Measurements from ENCODE around the gene KLHDC10. TPM values are rescaled to one million over a fixed set of nuclear protein-coding genes. Genes with fewer than 3 reads are reported as not detected.
"Not testable (repeated sequence)": the region's sequence is repeated elsewhere in the genome, so short reads cannot be mapped to it uniquely, and the experiment has no call there.

Gene KLHDC10
- total and polyA plus RNA-seq, 7 experiments from 2014 or later = 1.2 to 20.4 (median 15.9) TPM

GRCh38 chr7:130112093-130112492 is 41.8 kb downstream of the KLHDC10 start:
- H3K27ac Mint-ChIP-seq = no peak overlapping the region

GRCh38 chr7:130112662-130113425 is 42.5 kb downstream of the KLHDC10 start:
- DNase-seq = no peak
- no peak overlapping the region for H3K27ac Mint-ChIP-seq
- ChIA-PET POLR2A (no interaction called here), CTCF (no interaction called here)
- no peak overlapping the region for H3K4me3 ChIP-seq (ENCODE audit: low read length)
- H3K27me3 ChIP-seq (ENCODE audit: control insufficient read depth in 2 of 2, insufficient read depth in 2 of 2, low read length in 2 of 2) = no peaks in the 10 kb centered on the region
- no peaks in the 10 kb centered on the region for H3K4me1 ChIP-seq (ENCODE audit: control insufficient read depth in 2 of 2, insufficient read depth in 2 of 2, low read length in 2 of 2)
- intact Hi-C loops (cut with micrococcal nuclease) = no loop called here
- H3K27me3 Mint-ChIP-seq = no peaks in the 10 kb centered on the region
- peaks cover 0 to 10% (median 0%) of the 10 kb centered on the region in 5 donors for H3K36me3 Mint-ChIP-seq
- no peak overlapping the region for H3K27ac ChIP-seq (ENCODE audit: low read depth, low read length)
- no peak overlapping the region for H3K4me3 Mint-ChIP-seq
- H3K4me1 Mint-ChIP-seq = peaks cover 0 to 5% (median 0%) of the 10 kb centered on the region in 7 donors
- H3K36me3 ChIP-seq (ENCODE audit: control insufficient read depth in 2 of 3, insufficient read depth in 3 of 3, low read length in 3 of 3) = no peaks in the 10 kb centered on the region
- no peak for ATAC-seq
- H3K9me3 Mint-ChIP-seq = peaks cover 0 to 3% (median 0%) of the 10 kb centered on the region in 11 donors
- H3K9me3 ChIP-seq (ENCODE audit: control insufficient read depth in 2 of 3, low read length in 3 of 3) = no peaks in the 10 kb centered on the region

More at GRCh38 chr7:130112093-130112492, 41.8 kb downstream of the KLHDC10 start:
- H3K36me3 Mint-ChIP-seq = peaks cover 0 to 10% (median 0%) of the 10 kb centered on the region in 5 donors
- CTCF ChIA-PET = no interaction called here
- no peak overlapping the region for H3K4me3 Mint-ChIP-seq
- no peak overlapping the region for H3K27ac ChIP-seq (ENCODE audit: low read depth, low read length)
- DNase-seq (no peak), ATAC-seq (no peak)
- H3K36me3 ChIP-seq (ENCODE audit: control insufficient read depth in 2 of 3, insufficient read depth in 3 of 3, low read length in 3 of 3) = no peaks in the 10 kb centered on the region
- intact Hi-C loops (cut with micrococcal nuclease) = no loop called here
- H3K27me3 Mint-ChIP-seq = no peaks in the 10 kb centered on the region
- H3K4me1 Mint-ChIP-seq = peaks cover 0 to 5% (median 0%) of the 10 kb centered on the region in 7 donors
- H3K27me3 ChIP-seq (ENCODE audit: control insufficient read depth in 2 of 2, insufficient read depth in 2 of 2, low read length in 2 of 2) = no peaks in the 10 kb centered on the region
- H3K9me3 Mint-ChIP-seq = peaks cover 0 to 3% (median 0%) of the 10 kb centered on the region in 11 donors
- H3K9me3 ChIP-seq (ENCODE audit: control insufficient read depth in 2 of 3, low read length in 3 of 3) = no peaks in the 10 kb centered on the region
- no peaks in the 10 kb centered on the region for H3K4me1 ChIP-seq (ENCODE audit: control insufficient read depth in 2 of 2, insufficient read depth in 2 of 2, low read length in 2 of 2)
- POLR2A ChIA-PET = interaction anchor here (1.1 kb wide), 1 partner anchor 16 kb away, joined by 3 read pairs; no protein-coding TSS in a partner anchor
- H3K4me3 ChIP-seq (ENCODE audit: low read length) = no peak overlapping the region

GRCh38 chr7:130113426-130113805 is 43.1 kb downstream of the KLHDC10 start:
- H3K9me3 Mint-ChIP-seq; H3K27ac ChIP-seq (ENCODE audit: low read depth, low read length); H3K4me3 ChIP-seq (ENCODE audit: low read length); H3K4me1 ChIP-seq (ENCODE audit: control insufficient read depth in 2 of 2, insufficient read depth in 2 of 2, low read length in 2 of 2); H3K4me3 Mint-ChIP-seq; ATAC-seq; POLR2A ChIA-PET; H3K4me1 Mint-ChIP-seq; CTCF ChIA-PET; H3K27ac Mint-ChIP-seq; H3K27me3 Mint-ChIP-seq; H3K36me3 ChIP-seq (ENCODE audit: control insufficient read depth in 2 of 3, insufficient read depth in 3 of 3, low read length in 3 of 3); DNase-seq; H3K9me3 ChIP-seq (ENCODE audit: control insufficient read depth in 2 of 3, low read length in 3 of 3); H3K27me3 ChIP-seq (ENCODE audit: control insufficient read depth in 2 of 2, insufficient read depth in 2 of 2, low read length in 2 of 2); intact Hi-C loops (cut with micrococcal nuclease): not testable (repeated sequence)
- peaks cover 0 to 14% (median 4%) of the 10 kb centered on the region in 5 donors for H3K36me3 Mint-ChIP-seq

DNA sequence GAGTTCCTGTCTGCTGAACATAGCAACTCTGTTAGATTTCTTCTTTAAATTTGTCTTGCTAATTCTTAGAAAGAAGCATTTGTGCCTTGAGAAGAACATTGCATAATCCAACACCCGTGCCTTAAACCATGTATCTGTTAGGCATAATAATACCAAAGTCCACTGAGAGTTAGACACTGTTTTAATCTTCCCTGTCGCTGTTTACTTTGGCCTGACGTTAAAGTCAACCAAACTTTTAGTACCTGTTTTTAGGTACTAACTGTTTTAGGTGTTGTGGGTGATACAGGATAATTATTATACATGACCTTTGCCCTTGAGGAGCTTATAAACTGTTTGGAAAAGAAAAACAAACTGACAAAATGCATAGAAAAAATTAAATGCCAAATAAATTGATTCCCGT is 43.6 kb downstream of the KLHDC10 start:
- H3K27ac Mint-ChIP-seq = no peak overlapping the region
- no peaks in the 10 kb centered on the region for H3K27me3 Mint-ChIP-seq
- H3K4me3 Mint-ChIP-seq = no peak overlapping the region
- no peak overlapping the region for H3K27ac ChIP-seq (ENCODE audit: low read depth, low read length)
- ChIA-PET CTCF (no interaction called here), POLR2A (interaction anchor here (1.2 kb wide), 1 partner anchor 27 kb away, joined by 3 read pairs; no protein-coding TSS in a partner anchor)
- H3K36me3 ChIP-seq (ENCODE audit: control insufficient read depth in 2 of 3, insufficient read depth in 3 of 3, low read length in 3 of 3) = peaks cover 0 to 5% (median 0%) of the 10 kb centered on the region in 3 experiments
- no peaks in the 10 kb centered on the region for H3K4me1 ChIP-seq (ENCODE audit: control insufficient read depth in 2 of 2, insufficient read depth in 2 of 2, low read length in 2 of 2)
- peaks cover 0 to 5% (median 0%) of the 10 kb centered on the region in 7 donors for H3K4me1 Mint-ChIP-seq
- intact Hi-C loops (cut with micrococcal nuclease) = no loop called here
- peaks cover 0 to 15% (median 8%) of the 10 kb centered on the region in 5 donors for H3K36me3 Mint-ChIP-seq
- peaks cover 0 to 3% (median 0%) of the 10 kb centered on the region in 11 donors for H3K9me3 Mint-ChIP-seq
- DNase-seq (no peak), ATAC-seq (no peak)
- H3K4me3 ChIP-seq (ENCODE audit: low read length) = no peak overlapping the region
- no peaks in the 10 kb centered on the region for H3K9me3 ChIP-seq (ENCODE audit: control insufficient read depth in 2 of 3, low read length in 3 of 3)
- H3K27me3 ChIP-seq (ENCODE audit: control insufficient read depth in 2 of 2, insufficient read depth in 2 of 2, low read length in 2 of 2) = no peaks in the 10 kb centered on the region

DNA sequence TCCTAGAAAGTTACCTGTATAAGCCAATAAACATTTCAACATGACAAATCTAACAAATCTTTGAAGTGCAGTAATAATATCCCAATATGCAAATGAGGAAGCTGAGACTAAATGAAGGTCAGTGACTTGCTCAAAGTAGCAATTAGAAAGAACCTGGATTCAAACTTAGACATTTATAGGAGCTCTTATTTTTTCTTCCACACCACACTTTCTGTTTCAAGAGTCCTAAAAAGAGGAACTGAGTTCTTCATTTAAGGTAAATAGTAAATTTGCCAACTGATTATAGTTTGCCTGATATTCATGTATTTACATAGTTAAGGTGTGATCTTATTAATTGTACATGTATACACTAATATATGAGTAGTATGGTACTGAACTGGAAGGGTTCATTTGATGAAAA is 44.0 kb downstream of the KLHDC10 start:
- Histone ChIP-seq H3K4me1 (ENCODE audit: control insufficient read depth in 2 of 2, insufficient read depth in 2 of 2, low read length in 2 of 2) (no peaks in the 10 kb centered on the region), H3K9me3 (ENCODE audit: control insufficient read depth in 2 of 3, low read length in 3 of 3) (no peaks in the 10 kb centered on the region), H3K36me3 (ENCODE audit: control insufficient read depth in 2 of 3, insufficient read depth in 3 of 3, low read length in 3 of 3) (peaks cover 0 to 6% (median 0%) of the 10 kb centered on the region in 3 experiments), H3K27me3 (ENCODE audit: control insufficient read depth in 2 of 2, insufficient read depth in 2 of 2, low read length in 2 of 2) (no peaks in the 10 kb centered on the region), H3K4me3 (ENCODE audit: low read length) (no peak overlapping the region), H3K27ac (ENCODE audit: low read depth, low read length) (no peak overlapping the region)
- POLR2A ChIA-PET = interaction anchor here (1.2 kb wide), 1 partner anchor 27 kb away, joined by 3 read pairs; no protein-coding TSS in a partner anchor
- ATAC-seq (no peak), DNase-seq (no peak)
- Mint-ChIP-seq H3K36me3 (peaks cover 0 to 15% (median 8%) of the 10 kb centered on the region in 5 donors), H3K27me3 (no peaks in the 10 kb centered on the region), H3K4me1 (peaks cover 0 to 5% (median 0%) of the 10 kb centered on the region in 7 donors), H3K9me3 (peaks cover 0 to 3% (median 0%) of the 10 kb centered on the region in 11 donors), H3K4me3 (no peak overlapping the region), H3K27ac (no peak overlapping the region)
- CTCF ChIA-PET = no interaction called here
- intact Hi-C loops (cut with micrococcal nuclease) = no loop called here

DNA sequence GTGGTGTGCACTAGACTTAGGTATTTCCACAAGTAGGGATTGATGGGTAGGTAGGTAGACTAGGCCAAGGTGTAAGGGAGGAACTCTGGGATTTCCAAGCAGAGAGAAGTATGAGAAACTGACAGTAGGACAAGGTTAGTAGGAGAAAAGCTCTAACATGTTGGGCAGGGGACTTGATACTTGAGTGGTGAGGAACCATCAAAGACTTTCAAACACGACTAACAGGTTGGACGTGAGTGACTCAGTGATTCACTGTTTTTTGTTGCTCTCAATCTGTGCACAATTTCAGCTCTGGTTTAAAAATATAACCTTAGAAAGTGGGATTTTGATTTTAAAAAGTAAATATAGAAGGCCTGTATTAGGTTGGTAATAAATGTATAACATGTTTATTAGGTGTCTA is 44.4 kb downstream of the KLHDC10 start:
- ChIA-PET POLR2A (interaction anchor here (1.2 kb wide), 1 partner anchor 27 kb away, joined by 3 read pairs; no protein-coding TSS in a partner anchor), CTCF (no interaction called here)
- Mint-ChIP-seq H3K9me3 (peaks cover 0 to 3% (median 0%) of the 10 kb centered on the region in 11 donors), H3K4me3 (no peak overlapping the region), H3K27ac (peak overlapping the region in 1 of 9 donors; percentile 9), H3K4me1 (peaks cover 0 to 5% (median 0%) of the 10 kb centered on the region in 7 donors), H3K36me3 (peaks cover 0 to 18% (median 8%) of the 10 kb centered on the region in 5 donors), H3K27me3 (no peaks in the 10 kb centered on the region)
- H3K36me3 ChIP-seq (ENCODE audit: control insufficient read depth in 2 of 3, insufficient read depth in 3 of 3, low read length in 3 of 3) = peaks cover 0 to 7% (median 0%) of the 10 kb centered on the region in 3 experiments
- intact Hi-C loops (cut with micrococcal nuclease) = no loop called here
- no peak overlapping the region for H3K27ac ChIP-seq (ENCODE audit: low read depth, low read length)
- no peak for DNase-seq
- no peaks in the 10 kb centered on the region for H3K27me3 ChIP-seq (ENCODE audit: control insufficient read depth in 2 of 2, insufficient read depth in 2 of 2, low read length in 2 of 2)
- no peak for ATAC-seq
- H3K9me3 ChIP-seq (ENCODE audit: control insufficient read depth in 2 of 3, low read length in 3 of 3) = no peaks in the 10 kb centered on the region
- H3K4me3 ChIP-seq (ENCODE audit: low read length) = no peak overlapping the region
- no peaks in the 10 kb centered on the region for H3K4me1 ChIP-seq (ENCODE audit: control insufficient read depth in 2 of 2, insufficient read depth in 2 of 2, low read length in 2 of 2)

Measured in naive thymus-derived CD4-positive, alpha-beta T cell (primary cell).